Measurements from ENCODE around the gene NFIA. TPM values are rescaled to one million over a fixed set of nuclear protein-coding genes. Genes with fewer than 3 reads are reported as not detected.

NFIA gene
- total and polyA plus RNA-seq, 9 of the 15 experiments (the other 6 are each of a cell fraction or from before 2014, with no cell fraction given), result 5.3 to 24.9 (median 9.8) TPM

- TF ChIP-seq ZMIZ1 (IDR thresholded peaks at IDR 0.05; ENCODE audit: low read depth in 2 of 2, low read length in 2 of 2) (no peak), MYNN (IDR thresholded peaks at IDR 0.05) (no peak), MYNN (CRISPR knock-in tag; IDR thresholded peaks at IDR 0.05) (no peak), SMAD1 (IDR thresholded peaks at IDR 0.05; ENCODE audit: low read depth, low read length, partially characterized antibody) (no peak), ZNF444 (CRISPR knock-in tag; IDR thresholded peaks at IDR 0.05) (no peak), ZNF354B (CRISPR knock-in tag; IDR thresholded peaks at IDR 0.05) (peak; percentile 61; the same call in 1 of the 2 replicates), ZNF507 (tag; conservative IDR thresholded peaks at IDR 0.05) (peak; percentile 58), ZNF316 (IDR thresholded peaks at IDR 0.05) (no peak), MCM5 (IDR thresholded peaks at IDR 0.05; ENCODE audit: low read depth) (no peak), ETS2 (tag; IDR thresholded peaks at IDR 0.05; ENCODE audit: borderline replicate concordance, poor library complexity, severe bottlenecking) (no peak), ZNF134 (CRISPR knock-in tag; conservative IDR thresholded peaks at IDR 0.05) (no peak), FOXJ3 (CRISPR knock-in tag; IDR thresholded peaks at IDR 0.05) (no peak), HDAC1 (IDR thresholded peaks at IDR 0.05) (no peak), GATA2 (CRISPR knock-in tag; IDR thresholded peaks at IDR 0.05) (0 out of 2 replicates have a peak, but pooled peaks have one; percentile 27), OTX1 (CRISPR knock-in tag; IDR thresholded peaks at IDR 0.05) (no peak), MYC (IDR thresholded peaks at IDR 0.05; ENCODE audit: low read depth, low read length) (no peak), MYC (CRISPR knock-in tag; IDR thresholded peaks at IDR 0.05; ENCODE audit: borderline replicate concordance, low read depth) (no peak)
- TF ChIP-seq, protein P1, sequence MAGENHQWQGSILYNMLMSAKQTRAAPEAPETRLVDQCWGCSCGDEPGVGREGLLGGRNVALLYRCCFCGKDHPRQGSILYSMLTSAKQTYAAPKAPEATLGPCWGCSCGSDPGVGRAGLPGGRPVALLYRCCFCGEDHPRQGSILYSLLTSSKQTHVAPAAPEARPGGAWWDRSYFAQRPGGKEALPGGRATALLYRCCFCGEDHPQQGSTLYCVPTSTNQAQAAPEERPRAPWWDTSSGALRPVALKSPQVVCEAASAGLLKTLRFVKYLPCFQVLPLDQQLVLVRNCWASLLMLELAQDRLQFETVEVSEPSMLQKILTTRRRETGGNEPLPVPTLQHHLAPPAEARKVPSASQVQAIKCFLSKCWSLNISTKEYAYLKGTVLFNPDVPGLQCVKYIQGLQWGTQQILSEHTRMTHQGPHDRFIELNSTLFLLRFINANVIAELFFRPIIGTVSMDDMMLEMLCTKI (IDR thresholded peaks at IDR 0.05; ENCODE audit: partially characterized antibody), result no peak
- TF ChIP-seq, protein P2, sequence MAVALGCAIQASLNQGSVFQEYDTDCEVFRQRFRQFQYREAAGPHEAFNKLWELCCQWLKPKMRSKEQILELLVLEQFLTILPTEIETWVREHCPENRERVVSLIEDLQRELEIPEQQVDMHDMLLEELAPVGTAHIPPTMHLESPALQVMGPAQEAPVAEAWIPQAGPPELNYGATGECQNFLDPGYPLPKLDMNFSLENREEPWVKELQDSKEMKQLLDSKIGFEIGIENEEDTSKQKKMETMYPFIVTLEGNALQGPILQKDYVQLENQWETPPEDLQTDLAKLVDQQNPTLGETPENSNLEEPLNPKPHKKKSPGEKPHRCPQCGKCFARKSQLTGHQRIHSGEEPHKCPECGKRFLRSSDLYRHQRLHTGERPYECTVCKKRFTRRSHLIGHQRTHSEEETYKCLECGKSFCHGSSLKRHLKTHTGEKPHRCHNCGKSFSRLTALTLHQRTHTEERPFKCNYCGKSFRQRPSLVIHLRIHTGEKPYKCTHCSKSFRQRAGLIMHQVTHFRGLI (CRISPR knock-in tag; IDR thresholded peaks at IDR 0.05), result no peak
Measured at GRCh38 chr1:61138921-61139774, 56.8 kb downstream of the NFIA start (continued).
